Kidney (tissue), 14 donors: ENCODE results near the gene PPFIA1. TPM values are rescaled to one million over a fixed set of nuclear protein-coding genes. Genes with fewer than 3 reads are reported as not detected.
"Not testable (repeated sequence)": the region's sequence is repeated elsewhere in the genome, so short reads cannot be mapped to it uniquely, and the experiment has no call there.

ENCODE experiments used
- DNase-seq, 5 donors: peaks; one replicate each; pipeline ENCODE4 v3.0.0-alpha.2; 2013 to 2020
- FAIRE-seq: peaks from 2 replicates; lab custom pipeline; 2012; peaks lifted over from hg19 to GRCh38; lab: Jason Lieb, UNC
- H3K27ac ChIP-seq, 2 donors: one replicate each; pipeline ENCODE4 v1.7.0; 2013; ENCODE audit warnings: low read depth in 2 of 2, low read length in 2 of 2, inconsistent platforms in 1 of 2
- H3K27me3 ChIP-seq: one replicate; pipeline ENCODE4 v1.7.1; 2013; ENCODE audit warnings: low read length, inconsistent platforms; ENCODE audit not compliant: control insufficient read depth, insufficient read depth
- H3K36me3 ChIP-seq, 3 donors: one replicate each; pipeline versions ENCODE4 v1.7.0 to v1.7.1; 2013; ENCODE audit warnings: low read length in 3 of 3, control low read depth in 1 of 3, inconsistent platforms in 1 of 3; ENCODE audit not compliant: insufficient read depth in 3 of 3, control insufficient read depth in 2 of 3
- H3K4me1 ChIP-seq, 3 donors: one replicate each; pipeline versions ENCODE4 v1.7.0 to v1.7.1; 2013; ENCODE audit warnings: low read length in 3 of 3, inconsistent platforms in 1 of 3, low read depth in 1 of 3; ENCODE audit not compliant: control insufficient read depth in 2 of 3, insufficient read depth in 2 of 3
- H3K4me3 ChIP-seq, 3 donors: one replicate each; pipeline versions ENCODE4 v1.7.0 to v1.8.1; 2013; ENCODE audit warnings: low read length in 3 of 3, control low read depth in 1 of 3, inconsistent platforms in 1 of 3
- H3K9ac ChIP-seq, 3 donors: one replicate each; pipeline versions ENCODE4 v1.7.0 to v1.7.1; 2013; ENCODE audit warnings: low read length in 3 of 3, control low read depth in 1 of 3, inconsistent platforms in 1 of 3
- H3K9me3 ChIP-seq, 3 donors: one replicate each; pipeline versions ENCODE4 v1.7.0 to v1.7.1; 2013; ENCODE audit warnings: low read length in 3 of 3, control low read depth in 1 of 3, inconsistent platforms in 1 of 3; ENCODE audit not compliant: control insufficient read depth in 2 of 3, insufficient read depth in 1 of 3
- intact Hi-C: fragments of 100-400 bp; cut with DNase I; formaldehyde crosslinking; loops from one replicate; pipeline ENCODE4 v1.11.1; 2022
- polyA plus RNA-seq: library from polyadenylated mRNA; stranded (reverse); fragments of 350-450 nt; fragmentation: Illumina TruSeq; extraction: RNeasy Lipid Tissue Mini Kit (QIAGEN cat#74804); gene quantifications from one replicate; pipeline ENCODE4 v1.2.3, GENCODE V29; 2014; ENCODE audit warnings: low read depth, low replicate concordance; ENCODE audit not compliant: insufficient read depth
- total RNA-seq: library from RNA; stranded (reverse); fragmentation: NEBNext Ultra II Directional; extraction: Animal tissue kit (Norgen Biotek cat#: 25700); gene quantifications from one replicate; pipeline ENCODE4 v1.2.1, GENCODE V29; 2021
- TF ChIP-seq, protein P1 (sequence below): IDR thresholded peaks from 3 replicates; pipeline ENCODE4 v1.5.1; 2012; ENCODE audit warnings: mild to moderate bottlenecking, moderate library complexity, borderline replicate concordance; ENCODE audit not compliant: insufficient read depth; ENCODE audit errors: extremely low read depth
- donor health status: control.
- donor health status: control.
- donor health status: control.
- donor health status: control.
- donor health status: control.
- donor health status: DM: yes; HTN: yes; CAD: no.
- donor health status: Normal renal cell carcinoma (clear cell type).

Gene PPFIA1
- total and polyA plus RNA-seq, 2 donors from 2014 or later = 19.1 to 53.0 TPM

DNA sequence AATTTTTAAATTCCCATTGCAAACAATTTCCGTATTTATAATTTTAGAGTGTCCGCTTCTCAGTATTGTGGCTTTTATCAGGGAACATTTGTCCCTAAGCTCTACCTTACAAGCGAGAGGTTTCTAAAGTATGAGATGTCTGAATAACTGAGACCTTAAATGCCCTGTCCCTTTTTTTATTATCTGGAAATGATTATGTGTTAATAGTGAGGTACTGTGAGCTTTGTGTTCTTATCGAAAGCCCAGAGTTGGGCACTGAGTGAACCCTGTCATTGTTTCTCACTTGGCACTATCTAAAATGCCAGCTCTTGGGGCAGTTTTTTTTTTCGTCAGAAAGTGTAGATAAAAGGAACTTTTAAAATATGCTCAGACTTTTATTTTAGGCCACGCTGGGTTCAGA is 137.3 kb downstream of the PPFIA1 start:
- no peak for FAIRE-seq
- Histone ChIP-seq H3K4me3 (no peak overlapping the region), H3K27ac (no peak overlapping the region), H3K4me1 (peaks cover 0 to 5% (median 0%) of the 10 kb centered on the region in 3 donors), H3K27me3 (no peaks in the 10 kb centered on the region), H3K9ac (no peak overlapping the region), H3K9me3 (no peaks in the 10 kb centered on the region), H3K36me3 (peaks cover 5 to 50% (median 41%) of the 10 kb centered on the region in 3 donors)
- intact Hi-C loops = no loop called here
- TF ChIP-seq, protein P1, sequence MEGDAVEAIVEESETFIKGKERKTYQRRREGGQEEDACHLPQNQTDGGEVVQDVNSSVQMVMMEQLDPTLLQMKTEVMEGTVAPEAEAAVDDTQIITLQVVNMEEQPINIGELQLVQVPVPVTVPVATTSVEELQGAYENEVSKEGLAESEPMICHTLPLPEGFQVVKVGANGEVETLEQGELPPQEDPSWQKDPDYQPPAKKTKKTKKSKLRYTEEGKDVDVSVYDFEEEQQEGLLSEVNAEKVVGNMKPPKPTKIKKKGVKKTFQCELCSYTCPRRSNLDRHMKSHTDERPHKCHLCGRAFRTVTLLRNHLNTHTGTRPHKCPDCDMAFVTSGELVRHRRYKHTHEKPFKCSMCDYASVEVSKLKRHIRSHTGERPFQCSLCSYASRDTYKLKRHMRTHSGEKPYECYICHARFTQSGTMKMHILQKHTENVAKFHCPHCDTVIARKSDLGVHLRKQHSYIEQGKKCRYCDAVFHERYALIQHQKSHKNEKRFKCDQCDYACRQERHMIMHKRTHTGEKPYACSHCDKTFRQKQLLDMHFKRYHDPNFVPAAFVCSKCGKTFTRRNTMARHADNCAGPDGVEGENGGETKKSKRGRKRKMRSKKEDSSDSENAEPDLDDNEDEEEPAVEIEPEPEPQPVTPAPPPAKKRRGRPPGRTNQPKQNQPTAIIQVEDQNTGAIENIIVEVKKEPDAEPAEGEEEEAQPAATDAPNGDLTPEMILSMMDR = no peak
- DNase-seq = no peak

DNA sequence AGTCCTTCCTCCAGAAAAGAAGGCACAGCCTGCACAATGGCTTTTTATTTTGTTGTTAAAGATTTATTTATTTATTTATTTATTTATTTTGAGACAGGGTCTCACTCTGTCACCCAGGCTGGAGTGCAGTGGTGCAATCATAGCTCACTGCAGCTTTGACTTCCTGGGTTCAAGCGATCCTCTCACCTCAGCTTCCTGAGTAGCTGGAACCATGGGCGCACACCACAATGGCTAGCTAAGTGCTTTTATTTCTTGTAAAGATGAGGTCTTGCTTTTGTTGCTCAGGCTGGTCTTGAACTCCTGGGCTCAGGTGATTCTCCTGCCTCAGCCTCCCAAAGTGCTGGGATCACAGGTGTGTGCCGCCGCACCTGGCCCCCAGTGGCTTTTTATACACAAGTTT is 137.8 kb downstream of the PPFIA1 start:
- H3K9ac ChIP-seq, H3K27ac ChIP-seq, H3K9me3 ChIP-seq, DNase-seq, H3K4me1 ChIP-seq, H3K27me3 ChIP-seq, FAIRE-seq, intact Hi-C loops, H3K4me3 ChIP-seq: not testable (repeated sequence)
- H3K36me3 ChIP-seq = peaks cover 5 to 55% (median 46%) of the 10 kb centered on the region in 3 donors

DNA sequence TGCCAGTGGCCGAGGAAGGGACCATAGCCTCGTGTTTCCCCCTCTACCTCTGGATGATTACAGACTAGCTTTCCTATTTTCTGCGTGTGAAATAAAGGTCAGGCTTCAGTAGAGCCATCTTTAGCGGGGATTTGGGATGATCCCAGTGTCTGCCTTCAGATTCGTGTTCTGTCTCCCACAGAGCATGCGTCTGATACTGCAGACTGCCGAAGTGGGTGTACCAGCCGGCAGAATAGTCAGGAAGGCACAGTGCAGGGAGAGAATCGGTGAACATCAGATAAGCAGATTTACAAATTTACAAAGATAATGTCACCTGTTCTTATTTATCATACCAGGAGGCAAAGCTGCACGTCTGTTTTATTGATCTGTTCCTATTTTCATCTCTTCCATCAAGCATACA is 138.9 kb downstream of the PPFIA1 start:
- peaks cover 0 to 5% (median 0%) of the 10 kb centered on the region in 3 donors for H3K4me1 ChIP-seq
- TF ChIP-seq, protein P1 = no peak

GRCh38 chr11:70409871-70410270 is 139.4 kb downstream of the PPFIA1 start:
- FAIRE-seq (no peak), DNase-seq (no peak)
- peaks cover 5 to 63% (median 52%) of the 10 kb centered on the region in 3 donors for H3K36me3 ChIP-seq
- no peaks in the 10 kb centered on the region for H3K9me3 ChIP-seq
- H3K4me1 ChIP-seq = peaks cover 0 to 5% (median 0%) of the 10 kb centered on the region in 3 donors
- H3K27ac ChIP-seq = no peak overlapping the region
- TF ChIP-seq, protein P1 = no peak
- H3K9ac ChIP-seq = no peak overlapping the region
- no peak overlapping the region for H3K4me3 ChIP-seq
- intact Hi-C loops = no loop called here
- no peaks in the 10 kb centered on the region for H3K27me3 ChIP-seq

More for the DNA sequence above, 138.9 kb downstream of the PPFIA1 start:
- Histone ChIP-seq H3K36me3 (peaks cover 5 to 61% (median 50%) of the 10 kb centered on the region in 3 donors), H3K9me3 (no peaks in the 10 kb centered on the region), H3K4me3 (no peak overlapping the region), H3K27me3 (no peaks in the 10 kb centered on the region), H3K9ac (no peak overlapping the region), H3K27ac (no peak overlapping the region)
- no peak for FAIRE-seq
- intact Hi-C loops = no loop called here
- DNase-seq = no peak
